PC-3 (cell line): ENCODE measurements around the gene CRYL1. TPM values are rescaled to one million over a fixed set of nuclear protein-coding genes. Genes with fewer than 3 reads are reported as not detected.

ENCODE experiments used
- ATAC-seq: fragments of 200-7000 bp; cut with Tn5 transposase; 2 replicates; pipeline ENCODE4 v1.9.1; 2020; ENCODE audit warnings: mild to moderate bottlenecking, moderate library complexity
- BruUV-seq: library from RNA; stranded (reverse); fragments of 400-500 nt; replicated peaks from 2 replicates; lab custom pipeline; 2021; lab: Mats Ljungman, UMichigan
- CTCF ChIA-PET: fragments of 300-600 bp; sonication (Branson Sonifier 250); formaldehyde crosslinking; loops from one replicate; lab custom pipeline; 2022; ENCODE audit warnings: antibody characterized with exemption; lab: Charles Lee
- POLR2A ChIA-PET: fragments of 300-600 bp; sonication (Branson Sonifier 250); formaldehyde crosslinking; loops from one replicate; lab custom pipeline; 2022; ENCODE audit warnings: antibody characterized with exemption; ENCODE audit not compliant: unreplicated experiment; lab: Charles Lee
- DNase-seq: peaks from one replicate; pipeline ENCODE4 v3.0.0-alpha.2; 2015
- H2AFZ ChIP-seq: fragments of 300-600 bp; sonication (generic); 2 replicates; pipeline ENCODE4 v1.6.0; 2016; ENCODE audit warnings: antibody characterized with exemption, low read length
- H3F3A ChIP-seq: fragments of 300-600 bp; sonication (generic); one replicate; pipeline ENCODE4 v1.6.0; 2017; ENCODE audit warnings: antibody characterized with exemption, low read length, control low read depth, mild to moderate bottlenecking; ENCODE audit not compliant: unreplicated experiment
- H3K27ac ChIP-seq: fragments of 300-600 bp; sonication (generic); 2 replicates; pipeline ENCODE4 v1.5.1; 2016; ENCODE audit warnings: mild to moderate bottlenecking, low read length
- H3K27me3 ChIP-seq: fragments of 300-600 bp; sonication (generic); 2 replicates; pipeline ENCODE4 v1.6.1; 2016; ENCODE audit warnings: low read length, mixed read lengths
- H3K36me3 ChIP-seq: fragments of 300-600 bp; sonication (generic); 2 replicates; pipeline ENCODE4 v1.6.1; 2016; ENCODE audit warnings: low read depth, mixed run types, low read length, mixed read lengths
- H3K4me1 ChIP-seq: fragments of 300-600 bp; sonication (generic); 2 replicates; pipeline ENCODE4 v1.5.1; 2016; ENCODE audit warnings: low read length; ENCODE audit not compliant: insufficient read depth
- H3K4me2 ChIP-seq: fragments of 300-600 bp; sonication (generic); 2 replicates; pipeline ENCODE4 v1.6.0; 2016; ENCODE audit warnings: low read length
- H3K4me3 ChIP-seq: fragments of 300-600 bp; sonication (generic); 2 replicates; pipeline ENCODE4 v1.5.1; 2016; ENCODE audit warnings: mild to moderate bottlenecking, low read length, mixed read lengths
- H3K79me2 ChIP-seq: fragments of 300-600 bp; sonication (generic); 2 replicates; pipeline ENCODE4 v1.6.1; 2017; ENCODE audit warnings: low read length, mixed read lengths
- H3K9ac ChIP-seq: fragments of 300-600 bp; sonication (generic); 2 replicates; pipeline ENCODE4 v1.6.0; 2016; ENCODE audit warnings: mild to moderate bottlenecking, low read length
- H3K9me2 ChIP-seq: fragments of 300-600 bp; sonication (generic); replicated peaks from 2 replicates; pipeline ENCODE4 v1.6.1; 2016; ENCODE audit warnings: mixed run types, low read length, mixed read lengths
- H3K9me3 ChIP-seq: fragments of 300-600 bp; sonication (generic); 2 replicates; pipeline ENCODE4 v1.6.1; 2016; ENCODE audit warnings: low read length, mixed read lengths
- H4K20me1 ChIP-seq: fragments of 300-600 bp; sonication (generic); 2 replicates; pipeline ENCODE4 v1.6.1; 2016; ENCODE audit warnings: low read length, mixed read lengths
- EZH2 ChIP-seq: fragments of 300-600 bp; sonication (generic); IDR thresholded peaks from one replicate; pipeline ENCODE4 v1.6.1; 2017; ENCODE audit warnings: antibody characterized with exemption, mild to moderate bottlenecking, low read length; ENCODE audit not compliant: unreplicated experiment
- EZH2phosphoT487 ChIP-seq: fragments of 300-600 bp; sonication (generic); IDR thresholded peaks from 2 replicates; pipeline ENCODE4 v1.6.1; 2018; ENCODE audit warnings: mild to moderate bottlenecking, antibody characterized with exemption, low read length, borderline replicate concordance
- intact Hi-C: fragments of 100-400 bp; cut with micrococcal nuclease; formaldehyde crosslinking; loops from 2 replicates; pipeline ENCODE4 v1.9.0; 2023
- total RNA-seq: library from RNA; depleted of rRNA; stranded (reverse); fragments of >200 nt; gene quantifications from 2 replicates; pipeline ENCODE4 v1.2.3, GENCODE V29; 2014
- TF ChIP-seq, protein P1 (sequence below): fragments of 300-600 bp; sonication (generic); conservative IDR thresholded peaks from 2 replicates; pipeline ENCODE4 v1.5.1; 2017; ENCODE audit warnings: antibody characterized with exemption, low read depth, mild to moderate bottlenecking, low read length

CRYL1 gene
- total RNA-seq, 1 experiment from 2014 or later, result 20.8 TPM

DNA sequence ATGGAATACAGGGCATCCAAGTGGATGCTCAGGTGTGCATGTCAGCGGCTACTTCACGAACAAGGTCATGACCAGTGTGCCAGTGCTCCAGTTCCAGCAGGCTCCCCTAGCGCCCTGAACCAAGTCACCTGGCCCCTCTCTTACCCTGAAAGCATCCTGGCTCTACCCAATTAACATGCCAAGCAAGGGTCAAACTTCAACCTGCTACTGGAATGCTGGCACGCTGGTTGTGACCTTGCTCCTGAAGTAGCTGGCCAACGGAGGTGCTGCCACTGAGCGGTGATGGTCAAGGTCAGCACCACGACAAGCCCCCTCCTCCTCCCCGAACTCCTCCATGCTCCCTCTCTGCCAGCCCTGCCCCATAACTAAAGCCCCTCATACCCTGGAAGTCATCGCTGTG, 96.0 kb downstream of the CRYL1 start:
- Histone ChIP-seq H4K20me1 (no peaks in the 10 kb centered on the region), H3K27ac (no peak overlapping the region), H3K9me3 (no peaks in the 10 kb centered on the region), H3F3A (no peaks in the 10 kb centered on the region), H3K27me3 (no peaks in the 10 kb centered on the region), H3K4me3 (no peak overlapping the region), H3K79me2 (no peaks in the 10 kb centered on the region), H2AFZ (no peak overlapping the region), H3K4me1 (0 out of 2 replicates have a peak, but pooled peaks cover 6% of the 10 kb centered on the region), H3K36me3 (no peaks in the 10 kb centered on the region), H3K4me2 (no peak overlapping the region), H3K9me2 (no peaks in the 10 kb centered on the region), H3K9ac (no peak overlapping the region)
- POLR2A ChIA-PET, result no interaction called here
- DNase-seq, result no peak
- intact Hi-C loops, result no loop called here
- CTCF ChIA-PET, result no interaction called here
- TF ChIP-seq, protein P1, sequence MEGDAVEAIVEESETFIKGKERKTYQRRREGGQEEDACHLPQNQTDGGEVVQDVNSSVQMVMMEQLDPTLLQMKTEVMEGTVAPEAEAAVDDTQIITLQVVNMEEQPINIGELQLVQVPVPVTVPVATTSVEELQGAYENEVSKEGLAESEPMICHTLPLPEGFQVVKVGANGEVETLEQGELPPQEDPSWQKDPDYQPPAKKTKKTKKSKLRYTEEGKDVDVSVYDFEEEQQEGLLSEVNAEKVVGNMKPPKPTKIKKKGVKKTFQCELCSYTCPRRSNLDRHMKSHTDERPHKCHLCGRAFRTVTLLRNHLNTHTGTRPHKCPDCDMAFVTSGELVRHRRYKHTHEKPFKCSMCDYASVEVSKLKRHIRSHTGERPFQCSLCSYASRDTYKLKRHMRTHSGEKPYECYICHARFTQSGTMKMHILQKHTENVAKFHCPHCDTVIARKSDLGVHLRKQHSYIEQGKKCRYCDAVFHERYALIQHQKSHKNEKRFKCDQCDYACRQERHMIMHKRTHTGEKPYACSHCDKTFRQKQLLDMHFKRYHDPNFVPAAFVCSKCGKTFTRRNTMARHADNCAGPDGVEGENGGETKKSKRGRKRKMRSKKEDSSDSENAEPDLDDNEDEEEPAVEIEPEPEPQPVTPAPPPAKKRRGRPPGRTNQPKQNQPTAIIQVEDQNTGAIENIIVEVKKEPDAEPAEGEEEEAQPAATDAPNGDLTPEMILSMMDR, result no peak
- TF ChIP-seq EZH2phosphoT487 (no peak), EZH2 (no peak)
- BruUV-seq, result no TSS peak
- no peak for ATAC-seq

DNA sequence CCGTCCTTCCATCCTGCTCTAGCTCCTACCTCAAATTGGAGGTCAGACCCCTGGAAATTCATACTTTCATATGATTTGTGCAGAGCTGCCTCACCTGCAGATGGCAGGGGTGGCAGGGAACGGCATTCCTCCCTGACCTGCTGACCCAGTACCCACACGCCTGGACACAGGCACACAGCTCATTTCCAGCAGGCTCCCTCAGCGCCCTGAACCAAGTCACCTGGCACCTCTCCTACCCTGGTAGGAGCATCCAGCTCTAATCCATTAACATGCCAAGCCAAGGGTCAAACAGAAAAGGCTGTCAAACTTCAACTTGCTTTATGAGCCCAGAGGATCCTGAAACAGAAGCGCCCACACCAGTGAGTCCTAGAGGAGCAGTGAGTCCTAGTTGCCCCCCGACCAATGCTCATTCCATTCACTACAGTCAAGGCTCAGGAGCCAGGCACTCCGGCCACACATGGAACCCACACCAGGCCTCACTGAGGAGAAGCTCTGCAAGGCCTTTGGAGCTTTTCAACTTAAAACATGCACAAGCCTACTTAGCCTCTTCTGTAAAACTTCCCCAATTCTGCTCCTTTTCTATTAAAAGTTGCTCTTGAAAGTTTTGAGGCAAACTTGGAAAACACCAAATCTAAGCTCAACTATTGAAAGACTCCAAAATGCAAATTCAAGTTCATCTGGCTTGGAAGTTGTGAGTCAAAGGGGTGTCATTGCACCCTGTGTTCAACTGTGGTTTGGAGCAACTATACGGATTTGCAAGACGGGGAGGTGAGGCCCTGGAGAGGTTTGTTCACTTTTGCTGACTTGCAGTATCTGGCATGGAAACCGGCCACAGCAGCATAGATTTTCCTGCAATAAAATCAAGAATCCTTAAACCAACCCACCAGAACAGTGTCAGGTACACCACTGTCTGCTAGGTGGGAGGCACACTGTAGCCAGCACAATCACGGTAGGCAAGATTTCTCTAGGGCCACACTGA, 96.7 kb downstream of the CRYL1 start:
- no peaks in the 10 kb centered on the region for H3F3A ChIP-seq
- BruUV-seq, result no TSS peak
- ChIA-PET CTCF (no interaction called here), POLR2A (interaction anchor here (0.7 kb wide), 1 partner anchor 30 kb away, joined by 5 read pairs; no protein-coding TSS in a partner anchor)
- no peak overlapping the region for H2AFZ ChIP-seq
- no peaks in the 10 kb centered on the region for H3K36me3 ChIP-seq
- H3K9me2 ChIP-seq, result no peaks in the 10 kb centered on the region
- no peak overlapping the region for H3K27ac ChIP-seq
- H3K9me3 ChIP-seq, result no peaks in the 10 kb centered on the region
- ATAC-seq (no peak), DNase-seq (peak; percentile 46)
- H3K9ac ChIP-seq, result no peak overlapping the region
- no peaks in the 10 kb centered on the region for H3K27me3 ChIP-seq
- no peaks in the 10 kb centered on the region for H3K79me2 ChIP-seq
- H4K20me1 ChIP-seq, result no peaks in the 10 kb centered on the region
- intact Hi-C loops, result no loop called here
- H3K4me3 ChIP-seq, result no peak overlapping the region
- 0 out of 2 replicates have a peak, but pooled peaks cover 6% of the 10 kb centered on the region for H3K4me1 ChIP-seq
- TF ChIP-seq, protein P1, result no peak
- H3K4me2 ChIP-seq, result no peak overlapping the region
